C4-2B (cell line): ENCODE data around the gene DDX20.

ENCODE experiments used
- ZFX ChIP-seq: fragments of 450-650 bp; IDR thresholded peaks from 2 replicates; pipeline ENCODE4 v1.6.1; 2017
- TF ChIP-seq, protein P1 (sequence below): fragments of 450-650 bp; conservative IDR thresholded peaks from 2 replicates; pipeline ENCODE4 v1.5.1; 2017; ENCODE audit warnings: mild to moderate bottlenecking

DNA sequence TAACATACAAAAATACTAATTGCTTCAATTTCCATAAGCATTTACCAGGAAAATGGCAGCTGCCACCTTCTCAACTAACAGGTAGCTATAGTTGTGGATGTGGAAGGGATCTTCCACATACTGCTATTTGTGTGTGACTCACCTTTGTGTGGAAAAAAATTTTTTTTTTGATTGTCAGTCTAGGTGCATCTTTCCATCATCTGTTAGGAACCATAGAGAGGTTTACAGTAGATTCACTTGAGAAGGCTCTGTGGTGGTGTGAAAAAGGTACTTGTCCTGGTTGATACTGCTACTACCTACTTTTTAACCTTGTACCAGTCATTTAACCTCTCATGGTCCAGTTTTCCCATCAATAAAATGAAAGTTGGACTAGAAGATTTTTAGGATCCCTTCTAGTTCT is 12.9 kb downstream of the DDX20 start:
- TF ChIP-seq, protein P1, sequence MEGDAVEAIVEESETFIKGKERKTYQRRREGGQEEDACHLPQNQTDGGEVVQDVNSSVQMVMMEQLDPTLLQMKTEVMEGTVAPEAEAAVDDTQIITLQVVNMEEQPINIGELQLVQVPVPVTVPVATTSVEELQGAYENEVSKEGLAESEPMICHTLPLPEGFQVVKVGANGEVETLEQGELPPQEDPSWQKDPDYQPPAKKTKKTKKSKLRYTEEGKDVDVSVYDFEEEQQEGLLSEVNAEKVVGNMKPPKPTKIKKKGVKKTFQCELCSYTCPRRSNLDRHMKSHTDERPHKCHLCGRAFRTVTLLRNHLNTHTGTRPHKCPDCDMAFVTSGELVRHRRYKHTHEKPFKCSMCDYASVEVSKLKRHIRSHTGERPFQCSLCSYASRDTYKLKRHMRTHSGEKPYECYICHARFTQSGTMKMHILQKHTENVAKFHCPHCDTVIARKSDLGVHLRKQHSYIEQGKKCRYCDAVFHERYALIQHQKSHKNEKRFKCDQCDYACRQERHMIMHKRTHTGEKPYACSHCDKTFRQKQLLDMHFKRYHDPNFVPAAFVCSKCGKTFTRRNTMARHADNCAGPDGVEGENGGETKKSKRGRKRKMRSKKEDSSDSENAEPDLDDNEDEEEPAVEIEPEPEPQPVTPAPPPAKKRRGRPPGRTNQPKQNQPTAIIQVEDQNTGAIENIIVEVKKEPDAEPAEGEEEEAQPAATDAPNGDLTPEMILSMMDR: no peak
- TF ChIP-seq ZFX: no peak
